CD4-positive, alpha-beta T cell treated with Interleukin-12 subunit alpha and Interleukin-12 subunit beta, for 1 hour (primary cell): Measurements from ENCODE around the gene BDH1.
A peak's percentile ranks its signal among the peaks of the same experiment; 100 is the strongest.
"Not testable (repeated sequence)": the region's sequence is repeated elsewhere in the genome, so short reads cannot be mapped to it uniquely, and the experiment has no call there.

Experiments used
- DNase-seq: peaks from one replicate; pipeline ENCODE4 v3.0.0-alpha.2; 2020

Gene BDH1

DNA sequence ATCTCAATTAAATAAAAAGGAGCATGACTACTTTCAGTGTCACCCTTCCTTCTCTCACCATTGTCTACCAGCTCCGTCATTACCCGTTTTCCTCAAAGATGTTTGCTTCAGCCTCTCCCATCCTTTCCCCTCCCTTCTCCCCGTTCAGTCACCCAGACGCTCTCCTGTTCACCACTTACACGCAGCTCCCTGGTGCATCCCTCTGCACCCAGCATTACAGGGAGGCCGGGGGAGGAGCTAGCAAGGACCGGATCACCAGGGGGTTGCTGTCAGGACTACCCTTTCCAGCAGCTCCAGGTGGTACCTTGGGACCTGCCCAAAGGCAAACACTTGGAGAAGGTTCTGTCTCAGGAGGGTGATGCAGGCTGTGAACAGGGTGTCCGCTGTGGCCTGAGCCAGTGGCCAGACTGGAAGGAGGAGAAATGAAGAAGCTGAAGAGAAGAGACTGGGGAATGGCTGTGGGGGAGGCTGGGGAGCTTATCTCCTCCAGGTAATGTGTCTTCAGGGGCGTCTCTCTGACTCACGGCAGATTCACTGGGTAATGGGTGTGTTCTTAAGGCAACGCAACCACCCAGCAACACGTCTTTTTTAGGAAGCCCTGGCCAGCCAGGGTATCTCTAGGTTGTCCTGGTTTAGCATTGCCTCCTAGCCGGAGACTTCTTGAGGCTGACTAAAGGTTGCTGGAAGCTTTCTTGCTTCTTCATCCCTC, 21.8 kb upstream of the BDH1 start:
- DNase-seq, result no peak

DNA sequence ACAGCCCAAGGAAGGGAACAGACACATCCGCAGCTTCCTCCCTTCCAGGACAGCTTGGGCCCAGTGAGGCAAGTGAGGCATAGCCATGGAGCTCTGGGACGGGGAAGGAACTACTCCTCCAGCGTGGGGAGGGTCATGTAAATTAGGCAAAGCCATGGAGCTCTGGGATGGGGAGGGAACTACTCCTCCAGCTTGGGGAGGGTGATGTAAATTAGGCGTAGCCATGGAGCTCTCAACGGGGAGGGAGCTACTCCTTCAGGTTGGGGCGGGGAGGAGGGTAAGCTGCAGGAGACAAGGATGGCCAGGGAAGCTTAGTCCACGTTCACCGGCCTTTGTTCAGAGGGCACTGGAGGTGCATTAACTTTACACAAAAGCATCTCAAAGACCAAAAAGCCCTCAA, 21.1 kb upstream of the BDH1 start:
- DNase-seq, result no peak

DNA sequence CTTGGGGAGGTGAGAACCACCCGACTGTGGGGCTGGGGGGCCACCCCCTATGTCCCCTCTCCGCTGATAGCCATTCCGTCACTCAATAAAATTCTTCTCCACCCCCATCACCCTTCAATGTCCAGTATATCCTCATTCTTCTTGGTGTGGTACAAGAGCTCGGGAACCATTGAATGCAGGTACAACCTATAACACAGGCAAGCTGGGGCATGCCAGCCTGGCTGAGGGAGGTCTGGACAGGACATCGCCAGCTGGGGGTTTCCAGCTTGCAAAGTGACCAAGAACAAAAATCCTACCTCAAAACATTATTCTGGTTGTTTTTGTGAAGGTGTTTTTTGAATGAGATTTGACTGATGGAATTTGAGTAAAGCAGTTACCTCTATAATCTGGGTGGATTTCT, 19.6 kb upstream of the BDH1 start:
- no peak for DNase-seq

DNA sequence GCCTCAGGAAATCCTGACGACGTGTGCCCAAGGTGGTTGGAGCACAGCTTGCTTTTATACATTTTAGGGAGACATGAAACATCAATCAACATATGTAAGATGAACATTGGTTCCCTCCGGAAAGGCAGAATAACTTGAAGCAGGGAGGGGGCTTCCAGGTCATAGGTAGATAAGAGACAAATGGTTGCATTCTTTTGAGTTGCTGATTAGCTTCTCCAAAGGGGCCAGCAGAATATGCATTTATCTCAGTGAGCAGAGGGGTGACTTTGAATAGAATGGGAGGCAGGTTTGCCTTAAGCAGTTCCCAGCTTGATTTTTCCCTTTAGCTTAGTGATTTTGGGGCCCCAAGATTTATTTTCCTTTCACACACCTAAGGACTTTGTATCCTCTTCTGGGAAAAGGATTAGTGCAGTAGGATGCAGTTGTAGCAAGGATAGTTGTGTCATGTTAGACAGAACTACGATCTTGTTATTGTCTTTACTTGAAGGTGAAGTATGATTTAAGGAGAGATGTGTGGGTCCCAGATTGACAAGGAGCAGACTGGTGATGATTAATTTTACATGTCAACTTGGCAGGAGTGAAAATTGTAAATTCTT, 18.7 kb upstream of the BDH1 start:
- DNase-seq, result not testable (repeated sequence)

DNA sequence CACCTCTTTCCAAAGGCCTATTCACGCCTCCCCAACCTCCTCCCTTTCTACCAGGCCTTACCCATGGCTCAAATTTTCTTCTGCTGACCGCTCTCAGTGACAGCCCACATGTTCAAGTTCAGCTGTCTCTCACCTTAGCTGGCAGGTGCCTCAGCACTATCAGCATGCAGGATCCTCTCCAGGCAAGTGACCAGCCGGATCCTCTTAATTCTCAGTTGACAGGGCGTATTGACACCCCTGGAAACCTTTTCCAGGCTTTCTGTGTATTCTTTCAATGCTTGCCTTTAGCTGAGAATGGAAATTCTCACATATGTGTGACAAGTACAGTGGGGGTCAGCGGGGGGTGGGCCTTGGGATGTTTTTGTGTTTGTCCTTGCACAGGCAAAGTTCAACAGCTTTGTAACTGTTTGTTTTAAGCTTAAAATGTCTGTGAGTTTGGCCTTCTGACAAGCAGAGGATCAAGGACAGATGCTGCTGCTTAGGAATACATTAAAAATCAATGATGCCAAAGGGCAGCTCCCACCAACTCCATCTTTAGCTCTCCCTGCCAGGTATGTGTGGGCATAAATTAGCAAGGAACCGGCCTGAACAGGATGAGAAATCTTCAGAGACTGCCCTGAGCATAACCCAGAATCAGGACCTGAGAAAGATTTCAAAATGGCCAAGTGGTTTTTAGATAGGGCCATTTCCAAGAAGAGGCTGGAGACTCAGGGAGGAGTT, 17.4 kb upstream of the BDH1 start:
- DNase-seq, result no peak

DNA sequence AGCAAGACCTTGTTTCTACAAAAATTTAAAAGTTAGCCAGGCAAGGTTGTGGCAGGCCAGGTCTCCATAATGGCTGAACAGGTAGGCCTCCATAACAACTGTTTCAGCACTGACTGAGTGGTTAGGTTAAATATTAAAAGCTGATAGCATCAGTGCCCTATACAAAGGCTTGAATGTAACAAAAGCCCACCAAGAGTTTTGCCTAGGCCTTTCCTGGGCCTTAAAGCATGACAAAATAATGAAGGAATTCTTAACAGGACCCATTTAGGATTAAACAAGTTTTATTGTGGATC, 16.1 kb upstream of the BDH1 start:
- DNase-seq, result not testable (repeated sequence)

DNA sequence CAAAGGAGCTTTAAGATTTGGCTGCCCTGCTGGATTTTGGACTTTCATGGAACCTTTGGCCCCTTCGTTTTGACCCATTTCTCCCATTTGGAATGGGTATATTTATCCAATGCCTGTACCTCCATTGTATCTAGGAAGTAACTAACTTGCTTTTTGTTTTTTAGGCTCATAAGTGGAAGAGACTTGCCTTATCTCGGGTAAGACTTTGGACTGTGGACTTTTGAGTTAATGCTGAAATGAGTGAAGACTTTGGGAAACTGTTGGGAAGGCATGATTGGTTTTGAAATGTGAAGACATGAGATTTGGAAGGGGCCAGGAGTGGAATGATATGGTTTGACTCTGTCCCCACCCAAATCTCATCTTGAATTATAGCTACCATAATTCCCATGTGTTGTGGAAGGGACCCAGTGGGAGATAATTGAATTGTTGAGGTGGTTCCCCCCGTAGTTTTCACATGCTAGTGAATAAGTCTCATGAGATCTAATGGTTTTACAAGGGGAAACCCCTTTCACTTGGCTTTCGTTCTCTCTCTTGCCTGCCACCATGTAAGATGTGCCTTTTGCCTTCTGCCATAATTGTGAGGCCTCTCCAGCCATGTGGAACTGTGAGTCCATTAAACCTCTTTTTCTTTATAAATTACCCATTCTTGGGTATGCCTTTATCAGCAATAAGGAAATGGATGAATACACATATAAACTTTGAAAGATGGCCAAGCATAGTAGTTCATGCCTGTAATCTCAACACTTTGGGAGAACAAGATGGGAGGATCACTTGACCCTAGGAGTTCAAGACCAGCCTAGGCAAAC, 15.5 kb upstream of the BDH1 start:
- not testable (repeated sequence) for DNase-seq

DNA sequence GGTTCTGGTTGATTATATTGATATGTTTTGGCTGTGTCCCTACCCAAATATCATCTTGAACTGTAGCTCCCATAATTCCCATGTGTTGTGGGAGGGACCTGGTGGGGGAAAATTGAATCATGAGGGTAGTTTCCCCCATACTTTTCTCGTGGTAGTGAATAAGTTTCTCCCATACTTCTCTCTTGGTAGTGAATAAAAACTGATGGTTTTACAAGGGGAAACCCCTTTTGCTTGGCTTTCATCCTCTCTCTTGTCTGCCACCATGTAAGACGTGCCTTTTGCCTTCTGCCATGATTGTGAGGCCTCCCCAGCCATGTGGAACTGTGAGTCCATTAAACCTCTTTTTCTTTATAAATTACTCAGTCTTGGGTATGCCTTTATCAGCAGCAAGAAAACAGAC, 13.7 kb upstream of the BDH1 start:
- DNase-seq, result not testable (repeated sequence)

DNA sequence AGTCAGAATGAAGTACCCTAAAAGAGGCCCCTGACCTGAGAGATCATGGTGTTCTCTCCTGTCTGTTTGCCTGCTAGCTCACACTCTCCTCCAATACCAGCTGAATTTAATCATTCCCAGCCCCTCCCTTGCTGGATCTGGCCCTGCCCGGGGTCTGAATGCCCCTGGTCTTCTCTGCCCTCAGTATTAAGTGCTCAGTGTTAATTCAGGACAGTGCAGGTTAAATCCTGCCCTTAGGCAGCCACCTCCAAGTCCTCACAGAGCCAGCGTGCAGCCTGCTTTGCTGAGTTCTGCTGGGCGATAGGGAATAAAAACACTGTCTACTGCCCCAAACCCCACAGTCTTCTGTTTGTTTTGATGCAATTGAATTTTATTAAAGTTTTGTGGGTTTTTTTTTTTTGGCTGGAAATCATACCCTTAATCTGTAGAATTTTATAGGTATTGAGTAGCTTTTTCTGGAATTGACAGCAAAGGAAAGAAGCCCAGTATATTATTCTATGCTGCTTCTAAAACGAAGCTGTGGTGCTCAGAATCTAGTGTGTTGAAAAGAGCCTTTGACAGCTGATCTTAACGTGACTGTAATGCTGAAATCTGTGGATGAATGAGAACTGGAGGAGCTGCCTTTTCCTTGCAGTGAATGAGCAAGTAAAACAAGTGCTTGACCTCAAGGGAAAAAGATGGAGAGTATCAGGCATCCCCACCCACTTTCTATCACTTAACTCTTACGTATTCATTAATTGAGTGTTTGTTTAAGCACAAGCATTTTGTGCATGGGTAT, 12.3 kb upstream of the BDH1 start:
- DNase-seq, result no peak

DNA sequence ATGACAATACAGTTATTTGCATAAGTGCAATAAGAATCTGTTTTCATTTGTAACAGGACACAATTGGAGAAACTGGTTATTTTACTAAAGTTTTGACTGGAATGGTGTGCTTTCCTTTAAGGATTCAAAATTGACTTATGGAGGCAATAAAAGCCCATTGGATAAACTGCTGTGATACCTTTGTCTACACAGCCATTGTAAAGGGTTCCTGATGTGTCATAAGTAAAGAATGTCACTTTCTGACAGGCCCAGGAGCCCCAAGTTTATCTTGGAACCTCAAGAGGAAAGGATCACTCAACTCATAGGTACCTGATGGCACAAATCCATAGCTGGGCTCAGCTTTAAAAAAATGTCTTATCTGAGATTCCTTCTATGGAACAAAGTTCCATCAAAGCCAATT, 10.4 kb upstream of the BDH1 start:
- DNase-seq, result not testable (repeated sequence)

DNA sequence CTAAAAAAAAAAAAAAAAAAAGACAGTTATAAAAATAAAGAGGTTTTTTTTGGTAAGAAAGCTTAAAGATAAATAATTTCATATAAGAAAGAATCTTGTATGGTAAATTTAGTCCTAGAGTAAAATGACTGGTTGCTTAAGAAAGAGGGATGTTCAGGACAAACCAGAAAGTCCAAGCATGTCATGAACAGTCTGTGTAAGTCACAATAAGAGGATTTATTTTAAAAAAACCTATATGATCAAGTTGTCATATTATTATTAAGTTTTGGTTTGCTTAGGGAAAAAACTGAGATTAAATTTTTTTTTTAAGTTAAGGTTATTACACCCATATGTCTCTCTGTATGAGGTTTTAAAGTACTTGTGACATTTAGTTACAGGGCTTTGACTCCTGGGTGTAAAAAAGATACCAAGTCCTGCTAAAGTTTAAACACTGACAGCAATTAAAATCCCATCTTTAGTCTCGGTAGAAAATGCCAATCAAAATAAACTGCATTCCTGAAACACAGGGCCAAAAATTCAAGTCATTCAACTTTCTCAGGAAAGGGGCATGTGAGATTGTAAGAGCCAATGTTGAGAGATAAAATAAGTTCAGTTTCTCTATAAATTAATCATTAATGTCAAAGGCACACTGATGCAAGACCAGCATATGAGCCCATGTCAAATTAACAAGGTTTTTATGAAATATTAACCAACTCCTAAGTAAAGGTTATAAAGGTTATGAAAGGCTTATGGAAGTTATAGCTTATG, 8.5 kb upstream of the BDH1 start:
- no peak for DNase-seq

DNA sequence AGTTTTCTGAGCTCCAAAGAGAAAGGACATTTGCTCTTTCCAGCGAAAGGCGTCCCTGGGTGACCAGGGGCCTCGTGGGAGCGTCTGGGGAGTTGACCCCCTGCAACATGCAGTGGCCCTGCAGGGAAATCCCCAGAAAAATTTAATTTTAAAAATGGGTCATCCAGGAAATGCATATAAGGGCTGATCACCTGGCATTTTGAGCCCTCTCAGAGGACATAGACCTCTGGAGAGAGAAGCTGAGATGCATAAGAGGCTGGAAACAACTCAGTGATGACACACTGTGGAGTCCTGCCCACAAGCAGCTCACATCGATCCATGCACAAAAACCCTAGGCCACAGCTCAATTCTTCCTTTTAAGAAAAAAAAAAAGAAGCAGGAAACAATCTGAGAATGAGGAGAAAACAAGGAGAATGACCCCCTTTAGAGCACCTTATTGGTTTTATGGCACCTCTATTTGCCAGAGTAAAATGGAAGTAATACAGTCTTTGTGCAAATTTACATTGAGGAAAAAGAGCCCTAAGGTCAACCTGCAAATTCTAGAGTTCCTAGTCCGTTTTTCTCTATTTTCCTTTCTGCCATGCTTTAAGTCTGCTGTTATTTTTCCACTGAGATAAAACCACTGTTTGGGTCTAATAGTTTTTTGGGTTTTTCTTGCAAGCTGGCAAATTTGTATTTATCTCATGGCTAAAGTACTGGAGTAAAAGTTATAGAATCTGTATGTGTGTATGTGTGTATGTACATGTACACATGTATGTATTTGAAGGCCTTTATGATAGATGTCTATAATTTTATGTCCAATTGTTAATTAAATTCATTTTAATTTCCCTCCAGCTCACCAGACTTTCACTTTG, 6.9 kb upstream of the BDH1 start:
- no peak for DNase-seq

DNA sequence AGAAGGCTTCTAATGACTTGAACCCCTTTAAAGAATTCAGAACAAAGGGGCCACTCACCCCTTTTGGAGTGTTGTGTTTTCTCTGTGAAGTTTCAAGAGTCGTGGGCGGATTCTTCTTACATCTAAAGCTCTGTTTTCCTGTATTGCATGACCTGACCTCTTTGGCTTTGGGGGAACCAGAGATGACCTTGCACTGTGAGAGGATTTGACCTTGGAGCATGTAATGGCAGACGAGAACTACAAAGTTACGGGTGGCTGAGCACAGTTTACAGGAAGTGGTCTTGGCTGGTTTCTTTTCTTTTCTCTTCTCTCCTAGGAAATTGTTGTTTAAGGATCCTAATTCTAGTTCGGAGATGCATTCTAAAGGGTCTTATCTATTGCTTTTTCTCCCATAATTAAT, 6.2 kb upstream of the BDH1 start:
- DNase-seq, result no peak

DNA sequence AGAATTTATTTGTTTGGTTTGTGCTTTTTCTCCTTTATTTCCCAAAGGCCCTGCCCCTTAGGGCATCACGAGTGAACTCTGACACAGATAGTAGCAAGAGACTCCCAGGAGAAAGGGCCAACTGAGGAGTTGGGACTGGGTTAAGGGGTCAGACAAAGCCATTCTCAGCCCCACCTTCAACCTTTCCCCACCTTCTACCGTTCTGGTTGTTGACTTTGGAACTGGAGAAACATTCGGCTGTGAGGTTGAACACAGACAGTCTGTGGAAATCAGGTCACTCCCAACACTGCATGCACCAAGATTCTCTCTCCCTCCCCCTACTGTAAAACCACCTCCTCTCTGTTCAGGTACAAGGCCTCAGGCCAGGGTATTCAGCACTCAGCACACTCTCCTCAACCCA, 3.9 kb upstream of the BDH1 start:
- DNase-seq, result no peak

DNA sequence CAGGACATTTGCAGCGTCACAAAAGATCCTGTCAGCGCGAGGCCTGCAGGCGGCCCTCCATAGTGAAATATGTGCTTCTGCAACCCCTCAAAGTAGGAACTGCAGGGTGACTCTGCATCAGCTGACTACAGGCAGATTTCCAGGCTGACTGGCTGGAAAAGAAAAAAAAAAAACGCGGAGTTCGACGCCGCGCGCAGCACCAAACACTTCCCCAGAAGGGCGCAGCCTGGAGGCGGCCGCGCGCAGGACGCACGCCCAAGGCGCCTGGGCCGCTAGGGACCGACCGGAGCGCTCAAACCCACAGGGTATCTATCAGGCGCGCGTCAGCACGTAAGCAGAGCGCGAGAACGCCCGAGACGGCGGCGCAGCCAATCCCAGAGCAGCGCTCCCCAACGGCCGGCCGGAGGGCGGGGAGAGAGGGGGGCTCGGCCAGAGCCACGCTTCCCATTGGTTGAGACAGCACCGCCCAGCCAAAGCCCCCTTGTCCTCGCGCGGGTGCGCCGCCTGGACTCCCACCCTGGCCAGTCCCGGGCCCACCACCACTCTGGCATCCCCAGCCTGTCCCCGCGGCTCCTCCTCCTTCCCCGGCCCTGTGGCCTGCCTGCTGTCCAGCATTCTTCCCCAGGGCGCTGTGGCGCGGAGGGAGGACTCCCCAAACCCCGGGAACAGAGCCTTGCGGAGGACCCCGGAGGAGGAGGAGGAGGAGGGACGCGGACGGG, 1.0 kb downstream of the BDH1 start:
- DNase-seq, result peak; percentile 92

DNA sequence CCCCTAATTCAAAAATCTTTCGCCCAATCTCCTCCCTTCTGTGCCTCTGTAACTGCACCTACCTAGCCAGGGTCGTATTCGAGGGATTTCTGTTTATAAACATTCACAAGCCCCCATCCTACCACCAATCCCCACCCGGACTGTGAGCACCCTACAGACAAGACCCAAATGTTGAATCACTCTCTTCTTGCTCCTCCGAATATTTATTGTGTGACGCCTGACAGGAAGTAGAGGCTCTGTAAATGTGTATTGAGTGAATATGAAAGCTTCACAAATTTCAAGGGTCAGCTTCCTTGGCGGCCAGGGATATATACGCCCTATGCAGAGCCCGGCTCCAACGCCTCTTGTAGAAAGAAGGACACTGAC, 1.6 kb downstream of the BDH1 start:
- DNase-seq, result peak; percentile 19

DNA sequence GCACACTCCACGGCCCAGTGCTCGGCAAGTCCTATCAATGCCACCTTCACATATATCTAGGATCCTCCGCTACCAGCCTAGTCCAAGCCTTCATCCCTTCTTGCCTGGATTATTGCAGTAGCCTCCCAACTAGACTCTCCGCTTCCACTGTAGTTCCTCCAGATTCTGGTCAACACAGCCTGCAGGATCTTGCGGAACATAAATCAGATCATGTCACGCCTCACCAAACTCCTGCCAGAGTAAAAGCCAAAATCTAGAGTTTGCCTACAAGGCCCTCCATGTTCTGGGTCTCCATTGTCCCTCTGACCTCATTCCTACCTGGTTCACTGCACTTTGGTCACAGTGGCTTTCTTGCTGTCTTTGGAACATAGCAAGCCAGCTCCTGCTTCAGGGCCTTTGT, 3.6 kb downstream of the BDH1 start:
- DNase-seq, result no peak

DNA sequence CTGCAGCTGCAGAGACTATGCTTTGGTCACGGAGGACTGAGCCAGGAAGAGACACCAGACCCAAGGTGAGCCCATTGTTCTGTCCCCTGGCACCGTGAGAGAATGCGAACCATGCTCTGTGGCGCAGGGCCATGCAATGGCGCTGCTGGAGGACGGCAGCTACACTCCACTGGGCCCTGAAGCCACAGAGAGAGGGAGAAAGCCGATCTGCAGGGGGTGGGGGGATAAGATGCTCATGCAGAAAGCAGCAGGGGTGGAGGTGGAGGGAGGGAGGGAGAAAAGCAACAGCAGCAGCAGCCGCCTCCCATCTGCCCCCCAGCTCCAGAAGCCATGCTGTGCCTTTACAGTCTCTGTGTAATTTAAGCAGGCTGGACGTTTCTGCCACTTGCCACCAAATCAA, 5.3 kb downstream of the BDH1 start:
- DNase-seq, result no peak

DNA sequence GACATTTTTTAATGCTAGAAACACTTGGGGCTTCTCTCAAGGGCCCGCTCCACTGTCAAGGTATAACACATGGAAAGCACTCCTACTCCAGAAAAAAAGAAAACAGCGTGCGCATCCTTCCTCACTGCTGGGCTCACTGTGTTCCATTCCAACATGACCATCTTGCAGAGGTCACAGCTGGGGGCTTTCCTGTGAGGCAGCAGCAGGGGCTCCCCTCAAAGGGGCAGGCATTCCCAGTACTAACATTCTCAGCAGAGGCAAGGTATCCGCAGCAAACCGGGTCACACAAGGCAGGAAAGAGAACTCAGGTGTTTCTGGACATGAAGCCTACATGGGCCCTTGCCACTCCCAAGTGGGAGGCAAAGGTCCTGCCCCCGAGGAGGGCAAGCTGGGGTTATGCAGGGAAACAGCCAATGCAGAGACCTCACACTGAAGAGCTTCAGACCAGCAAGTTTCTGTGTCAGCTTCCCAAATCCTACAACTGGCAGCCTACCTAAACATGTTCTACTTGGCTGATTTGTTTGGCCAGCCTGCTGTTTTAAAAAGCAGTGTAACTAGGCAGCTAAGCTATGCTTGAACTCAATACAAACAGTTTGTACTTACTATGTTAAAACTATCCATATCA, 6.4 kb downstream of the BDH1 start:
- DNase-seq, result no peak
